GM21390 (cell line): Measurements from ENCODE around the gene C5.

Experiments
- ATAC-seq: cut with Tn5 transposase; IDR thresholded peaks from one replicate; pipeline ENCODE4 v1.9.1; 2021; ENCODE audit not compliant: unreplicated experiment

The C5 gene

GRCh38 chr9:120913647-120914264 lies 136.3 kb downstream of the C5 start:
- ATAC-seq = no peak

GRCh38 chr9:120912958-120913646 lies 137.0 kb downstream of the C5 start:
- no peak for ATAC-seq

DNA sequence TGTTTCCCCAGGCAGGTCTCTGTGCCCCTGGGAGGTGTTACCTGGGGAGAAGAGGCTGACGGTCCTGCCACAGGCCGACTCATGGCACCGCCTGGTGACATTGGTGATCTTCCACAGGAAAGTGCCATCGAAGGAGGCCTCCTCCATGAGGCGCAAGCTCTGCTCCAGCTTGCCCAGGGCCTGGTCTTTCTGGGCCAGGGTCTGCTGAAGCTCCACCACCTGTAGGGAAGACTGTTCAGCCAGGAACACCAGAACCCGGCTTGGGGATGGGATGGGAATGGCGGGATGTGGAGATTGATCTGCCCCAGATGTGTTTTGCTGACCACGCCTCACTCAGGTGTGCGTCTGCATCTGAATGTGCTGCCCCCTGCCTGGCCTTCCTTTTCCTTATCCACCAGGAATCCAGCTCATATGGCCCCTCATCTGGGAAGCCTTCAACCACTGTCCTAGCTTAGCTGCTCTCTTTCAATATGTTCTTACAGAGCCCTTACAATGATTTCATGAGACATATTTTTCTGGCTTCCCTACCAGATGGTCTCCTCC lies 138.7 kb downstream of the C5 start:
- ATAC-seq = no peak

DNA sequence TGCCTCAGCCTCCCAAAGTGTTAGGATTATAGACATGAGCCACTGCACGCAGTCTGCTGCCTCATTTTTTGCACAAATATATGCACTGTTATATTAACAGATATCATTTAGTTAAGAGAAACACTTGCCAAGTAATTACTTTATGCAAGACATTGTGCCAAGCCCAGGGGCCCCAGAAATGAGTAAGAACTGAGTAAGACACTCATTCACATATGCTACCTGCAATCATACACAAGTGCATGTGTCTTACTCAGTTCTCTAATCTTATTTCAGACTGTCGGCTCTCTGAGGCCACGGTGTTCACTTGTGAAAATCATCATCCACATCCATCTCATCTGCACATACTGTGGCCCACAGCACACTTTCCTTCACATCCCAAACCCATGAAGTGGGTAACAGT lies 139.4 kb downstream of the C5 start:
- ATAC-seq = no peak

- ATAC-seq = no peak
These were observed 140.2 kb downstream of the C5 start for GRCh38 chr9:120909904-120910303.

DNA sequence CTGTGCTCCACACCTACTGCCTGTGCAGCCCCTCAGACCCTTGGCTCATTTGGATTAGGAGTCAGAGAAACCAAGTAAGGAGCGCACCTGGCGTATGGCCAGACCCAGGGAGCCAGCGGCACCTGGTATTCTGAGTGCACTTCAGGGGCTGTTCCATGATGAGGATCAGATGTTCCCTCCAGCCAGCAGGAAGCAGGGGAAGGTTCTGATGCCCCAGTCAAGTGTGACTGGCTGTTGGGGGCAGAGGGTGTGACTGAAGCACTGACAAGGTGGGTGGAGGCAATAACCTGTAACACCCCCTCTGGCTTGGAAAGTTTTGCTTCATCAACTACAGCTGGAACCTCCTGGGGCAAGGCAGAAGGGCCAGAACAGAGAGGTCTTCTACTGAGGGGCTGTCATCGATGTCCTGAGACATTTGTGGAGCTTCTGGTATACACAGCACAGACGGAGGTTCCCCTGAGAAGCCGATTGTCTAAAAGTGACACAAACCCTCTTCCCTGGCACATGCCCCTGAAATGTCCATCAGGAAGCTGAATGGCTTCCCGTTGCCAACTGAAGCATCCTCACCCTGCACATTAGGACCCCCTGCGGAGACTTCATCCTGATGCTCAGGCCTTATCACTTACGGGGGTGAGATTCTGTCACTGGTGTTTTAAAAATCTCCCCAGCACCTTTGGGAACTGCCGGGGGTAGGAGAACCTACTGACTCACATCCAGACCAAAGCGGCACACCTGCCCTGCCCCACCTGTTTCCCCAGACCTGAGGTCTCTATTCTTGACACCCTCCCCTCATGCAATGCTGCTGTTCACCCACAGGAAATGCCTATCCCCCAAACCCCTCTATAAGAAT lies 144.5 kb downstream of the C5 start:
- ATAC-seq = no peak

DNA sequence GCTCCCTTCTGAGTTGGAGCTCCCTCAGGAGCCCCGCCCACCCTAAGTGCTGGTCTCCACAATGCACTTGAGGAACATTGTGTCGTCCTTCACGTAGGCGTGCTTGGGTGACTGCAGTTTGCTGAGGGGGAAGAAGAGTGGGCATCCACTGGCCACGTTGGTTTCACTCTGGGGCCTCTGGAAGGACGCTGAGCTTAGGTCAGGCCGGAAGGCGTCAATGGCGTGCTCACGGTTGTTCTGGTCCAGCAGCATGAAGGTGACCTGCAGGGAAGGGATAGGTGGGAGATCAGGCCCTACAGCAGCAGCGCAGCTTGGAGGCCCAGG lies 145.1 kb downstream of the C5 start:
- no peak for ATAC-seq

DNA sequence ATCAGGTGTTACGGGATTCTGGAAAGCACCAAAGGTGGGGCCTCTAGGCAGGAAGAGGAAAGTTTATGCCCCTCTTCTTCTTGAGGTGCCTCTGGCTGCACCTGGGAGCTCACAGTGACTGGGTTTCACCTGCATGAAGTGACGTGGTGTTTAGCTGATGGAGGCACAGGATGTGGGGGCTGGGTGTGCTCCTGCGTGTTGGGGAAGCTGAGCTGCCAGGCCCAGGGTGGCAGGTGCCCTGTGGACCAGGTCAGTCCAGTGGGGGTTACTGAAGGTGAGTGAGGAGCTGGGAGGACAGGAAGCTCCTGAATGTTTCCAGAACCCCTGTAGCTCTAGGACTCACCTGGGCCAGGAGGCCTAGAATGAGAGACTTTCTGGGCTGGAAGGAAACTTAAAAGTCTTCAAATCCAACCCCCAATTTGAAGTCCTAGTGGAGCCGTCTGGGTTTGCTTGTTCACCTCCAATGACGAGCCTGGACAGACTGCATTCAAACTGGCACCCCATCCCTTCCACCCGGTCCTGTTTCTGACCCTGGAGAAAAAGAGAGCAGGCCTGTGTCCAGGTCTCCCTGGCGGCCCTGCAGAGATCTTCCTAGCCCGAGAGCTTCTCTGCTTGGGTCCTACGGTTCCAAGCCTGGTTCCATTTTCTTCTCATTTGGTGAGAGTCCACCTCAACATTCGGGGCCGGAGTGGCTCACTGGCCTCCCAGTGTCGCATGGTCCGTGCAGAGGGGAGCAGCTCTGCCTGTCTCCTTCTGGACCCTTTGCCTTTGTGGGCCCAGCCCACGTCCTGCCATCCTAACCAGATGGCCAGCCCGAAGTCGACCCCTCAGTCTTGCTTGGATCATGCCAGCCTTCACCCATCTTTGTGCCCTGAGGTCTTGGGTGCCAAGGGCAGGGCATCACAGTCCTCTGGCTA lies 145.8 kb downstream of the C5 start:
- ATAC-seq = no peak

- no peak for ATAC-seq
These were observed 147.2 kb downstream of the C5 start for GRCh38 chr9:120902569-120903535.
